HepG2 (cell line): Measurements from ENCODE around the gene DGCR2. TPM values are rescaled to one million over a fixed set of nuclear protein-coding genes. Genes with fewer than 3 reads are reported as not detected.

ENCODE experiments used
- PAF1 ChIP-seq: IDR thresholded peaks from 2 replicates; pipeline ENCODE4 v1.6.1; 2016; ENCODE audit warnings: missing genetic modification reagents, missing compliant biosample characterization
- PLRG1 ChIP-seq: fragments of 450-650 bp; conservative IDR thresholded peaks from 2 replicates; pipeline ENCODE4 v1.6.1; 2016
- TCF7 ChIP-seq: sonication (generic); IDR thresholded peaks from 2 replicates; pipeline ENCODE4 v1.6.1; 2016; ENCODE audit warnings: antibody characterized with exemption, low read depth
- U2AF1 ChIP-seq: fragments of 200-400 bp; formaldehyde crosslinking; optimal IDR thresholded peaks from 2 replicates; pipeline ENCODE3; 2017; ENCODE audit warnings: mild to moderate bottlenecking, low read depth, low read length
- ZNF232 ChIP-seq: sonication (generic); formaldehyde crosslinking; IDR thresholded peaks from 2 replicates; pipeline ENCODE4 v1.4.0; 2020; ENCODE audit warnings: missing genetic modification reagents, borderline replicate concordance
- ZNF326 ChIP-seq: sonication (generic); formaldehyde crosslinking; IDR thresholded peaks from 2 replicates; pipeline ENCODE4 v1.4.0; 2020; ENCODE audit warnings: missing genetic modification reagents, borderline replicate concordance
- ZNF75D ChIP-seq: sonication (generic); formaldehyde crosslinking; IDR thresholded peaks from 2 replicates; pipeline ENCODE4 v1.8.1; 2023; ENCODE audit warnings: missing genetic modification reagents, mild to moderate bottlenecking, borderline replicate concordance
- ZSCAN9 ChIP-seq: IDR thresholded peaks from 2 replicates; pipeline ENCODE4 v1.6.1; 2016; ENCODE audit warnings: borderline replicate concordance
- polyA plus RNA-seq, 8 experiments: library from polyadenylated mRNA; depleted of rRNA in 3 of 8; stranded (reverse) in 7 of 8; unstranded in 1 of 8; fragments of >200 nt; fragmentation: Illumina TruSeq in 4 of 8; extraction: Trizol in 4 of 8; gene quantifications; 2 replicates each; pipeline versions ENCODE4 v1.2.1 to v1.2.3, GENCODE V29; 2011 to 2016; ENCODE audit warnings: low read depth in 4 of 8, missing spikeins in 1 of 8, mixed read lengths in 1 of 8; ENCODE audit not compliant: insufficient read depth in 1 of 8
- total RNA-seq, 5 experiments: library from RNA; depleted of rRNA; stranded (reverse); fragments of >200 nt; fragmentation: Illumina TruSeq; extraction: Trizol; gene quantifications; 2 replicates each; pipeline ENCODE4 v1.2.3, GENCODE V29; 2016; ENCODE audit warnings: low read depth in 1 of 5
- TF ChIP-seq, protein P1 (sequence below): sonication (generic); formaldehyde crosslinking; IDR thresholded peaks from 2 replicates; pipeline ENCODE4 v1.5.1; 2020; ENCODE audit warnings: missing genetic modification reagents, mild to moderate bottlenecking, borderline replicate concordance
- TF ChIP-seq, protein P2 (sequence below), 2 experiments: IDR thresholded peaks; 2 replicates each; pipeline ENCODE4 v1.6.1; 2011 to 2012; ENCODE audit warnings: low read length in 2 of 2, borderline replicate concordance in 1 of 2, low read depth in 1 of 2, mild to moderate bottlenecking in 1 of 2, moderate library complexity in 1 of 2
- TF ChIP-seq, protein P3 (sequence below): IDR thresholded peaks from 2 replicates; pipeline ENCODE4 v1.4.0; 2020; ENCODE audit warnings: mild to moderate bottlenecking, missing genetic modification reagents
- TF ChIP-seq, protein P4 (sequence below): sonication (generic); formaldehyde crosslinking; IDR thresholded peaks from 2 replicates; pipeline ENCODE4 v1.4.0; 2020; ENCODE audit warnings: low read depth, missing genetic modification reagents
- TF ChIP-seq, protein P5 (sequence below), 2 experiments: fragments of 450-650 bp in 1 of 2; sonication (generic) in 1 of 2; formaldehyde crosslinking; IDR thresholded peaks; 2 replicates each; pipeline versions ENCODE4 v1.5.0 to v1.8.0; 2020 to 2022; ENCODE audit warnings: mild to moderate bottlenecking in 1 of 2, missing genetic modification reagents in 1 of 2

DGCR2 gene
- total and polyA plus RNA-seq, 2 of the 13 experiments (the other 11 are each of a cell fraction or from before 2014, with no cell fraction given) = 23.1 to 35.3 TPM

DNA sequence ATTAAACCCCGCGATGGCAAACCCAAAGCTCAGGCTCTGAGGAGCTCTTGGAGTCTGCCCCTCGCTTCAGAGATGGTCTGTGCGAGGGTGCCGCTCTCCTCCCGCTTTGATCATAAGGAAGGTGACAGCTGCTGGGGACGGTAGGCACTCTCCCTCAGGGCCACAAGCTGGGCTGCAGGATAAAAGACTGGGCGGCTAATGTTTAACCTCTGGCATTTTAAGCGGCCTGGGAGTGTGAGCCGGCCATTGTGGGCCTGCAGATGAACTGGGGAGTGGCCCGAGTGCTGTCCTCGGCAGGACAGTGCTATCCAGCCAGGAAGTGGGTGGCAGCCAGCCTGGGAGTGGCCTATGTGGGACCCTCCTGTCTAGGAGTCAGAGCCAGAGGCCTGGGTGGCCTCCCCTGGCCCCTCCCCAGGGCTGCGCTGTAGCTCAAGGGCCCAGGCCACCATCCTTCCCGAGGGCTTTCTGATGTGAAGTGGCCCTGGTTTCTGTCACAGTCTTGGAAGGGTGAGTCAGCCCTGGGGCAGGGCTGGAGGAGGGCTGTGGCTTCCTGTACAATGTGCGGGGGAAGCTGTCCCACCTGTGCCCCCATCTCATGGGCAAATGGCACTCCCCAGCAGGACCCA is 127.4 kb downstream of the DGCR2 start (continued):
- TF ChIP-seq PAF1 (no peak), PLRG1 (no peak), ZSCAN9 (CRISPR knock-in tag) (no peak), U2AF1 (no peak), ZNF75D (no peak), ZNF232 (CRISPR knock-in tag) (no peak), ZNF326 (CRISPR knock-in tag) (no peak), TCF7 (peak; percentile 80)
- TF ChIP-seq, protein P1, sequence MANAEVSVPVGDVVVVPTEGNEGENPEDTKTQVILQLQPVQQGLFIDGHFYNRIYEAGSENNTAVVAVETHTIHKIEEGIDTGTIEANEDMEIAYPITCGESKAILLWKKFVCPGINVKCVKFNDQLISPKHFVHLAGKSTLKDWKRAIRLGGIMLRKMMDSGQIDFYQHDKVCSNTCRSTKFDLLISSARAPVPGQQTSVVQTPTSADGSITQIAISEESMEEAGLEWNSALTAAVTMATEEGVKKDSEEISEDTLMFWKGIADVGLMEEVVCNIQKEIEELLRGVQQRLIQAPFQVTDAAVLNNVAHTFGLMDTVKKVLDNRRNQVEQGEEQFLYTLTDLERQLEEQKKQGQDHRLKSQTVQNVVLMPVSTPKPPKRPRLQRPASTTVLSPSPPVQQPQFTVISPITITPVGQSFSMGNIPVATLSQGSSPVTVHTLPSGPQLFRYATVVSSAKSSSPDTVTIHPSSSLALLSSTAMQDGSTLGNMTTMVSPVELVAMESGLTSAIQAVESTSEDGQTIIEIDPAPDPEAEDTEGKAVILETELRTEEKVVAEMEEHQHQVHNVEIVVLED (CRISPR knock-in tag) = no peak
- TF ChIP-seq, protein P2, sequence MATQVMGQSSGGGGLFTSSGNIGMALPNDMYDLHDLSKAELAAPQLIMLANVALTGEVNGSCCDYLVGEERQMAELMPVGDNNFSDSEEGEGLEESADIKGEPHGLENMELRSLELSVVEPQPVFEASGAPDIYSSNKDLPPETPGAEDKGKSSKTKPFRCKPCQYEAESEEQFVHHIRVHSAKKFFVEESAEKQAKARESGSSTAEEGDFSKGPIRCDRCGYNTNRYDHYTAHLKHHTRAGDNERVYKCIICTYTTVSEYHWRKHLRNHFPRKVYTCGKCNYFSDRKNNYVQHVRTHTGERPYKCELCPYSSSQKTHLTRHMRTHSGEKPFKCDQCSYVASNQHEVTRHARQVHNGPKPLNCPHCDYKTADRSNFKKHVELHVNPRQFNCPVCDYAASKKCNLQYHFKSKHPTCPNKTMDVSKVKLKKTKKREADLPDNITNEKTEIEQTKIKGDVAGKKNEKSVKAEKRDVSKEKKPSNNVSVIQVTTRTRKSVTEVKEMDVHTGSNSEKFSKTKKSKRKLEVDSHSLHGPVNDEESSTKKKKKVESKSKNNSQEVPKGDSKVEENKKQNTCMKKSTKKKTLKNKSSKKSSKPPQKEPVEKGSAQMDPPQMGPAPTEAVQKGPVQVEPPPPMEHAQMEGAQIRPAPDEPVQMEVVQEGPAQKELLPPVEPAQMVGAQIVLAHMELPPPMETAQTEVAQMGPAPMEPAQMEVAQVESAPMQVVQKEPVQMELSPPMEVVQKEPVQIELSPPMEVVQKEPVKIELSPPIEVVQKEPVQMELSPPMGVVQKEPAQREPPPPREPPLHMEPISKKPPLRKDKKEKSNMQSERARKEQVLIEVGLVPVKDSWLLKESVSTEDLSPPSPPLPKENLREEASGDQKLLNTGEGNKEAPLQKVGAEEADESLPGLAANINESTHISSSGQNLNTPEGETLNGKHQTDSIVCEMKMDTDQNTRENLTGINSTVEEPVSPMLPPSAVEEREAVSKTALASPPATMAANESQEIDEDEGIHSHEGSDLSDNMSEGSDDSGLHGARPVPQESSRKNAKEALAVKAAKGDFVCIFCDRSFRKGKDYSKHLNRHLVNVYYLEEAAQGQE (IDR thresholded peaks at IDR 0.05; ENCODE audit: borderline replicate concordance in 1 of 2, low read depth in 1 of 2, low read length in 2 of 2) = no peak
- TF ChIP-seq, protein P3, sequence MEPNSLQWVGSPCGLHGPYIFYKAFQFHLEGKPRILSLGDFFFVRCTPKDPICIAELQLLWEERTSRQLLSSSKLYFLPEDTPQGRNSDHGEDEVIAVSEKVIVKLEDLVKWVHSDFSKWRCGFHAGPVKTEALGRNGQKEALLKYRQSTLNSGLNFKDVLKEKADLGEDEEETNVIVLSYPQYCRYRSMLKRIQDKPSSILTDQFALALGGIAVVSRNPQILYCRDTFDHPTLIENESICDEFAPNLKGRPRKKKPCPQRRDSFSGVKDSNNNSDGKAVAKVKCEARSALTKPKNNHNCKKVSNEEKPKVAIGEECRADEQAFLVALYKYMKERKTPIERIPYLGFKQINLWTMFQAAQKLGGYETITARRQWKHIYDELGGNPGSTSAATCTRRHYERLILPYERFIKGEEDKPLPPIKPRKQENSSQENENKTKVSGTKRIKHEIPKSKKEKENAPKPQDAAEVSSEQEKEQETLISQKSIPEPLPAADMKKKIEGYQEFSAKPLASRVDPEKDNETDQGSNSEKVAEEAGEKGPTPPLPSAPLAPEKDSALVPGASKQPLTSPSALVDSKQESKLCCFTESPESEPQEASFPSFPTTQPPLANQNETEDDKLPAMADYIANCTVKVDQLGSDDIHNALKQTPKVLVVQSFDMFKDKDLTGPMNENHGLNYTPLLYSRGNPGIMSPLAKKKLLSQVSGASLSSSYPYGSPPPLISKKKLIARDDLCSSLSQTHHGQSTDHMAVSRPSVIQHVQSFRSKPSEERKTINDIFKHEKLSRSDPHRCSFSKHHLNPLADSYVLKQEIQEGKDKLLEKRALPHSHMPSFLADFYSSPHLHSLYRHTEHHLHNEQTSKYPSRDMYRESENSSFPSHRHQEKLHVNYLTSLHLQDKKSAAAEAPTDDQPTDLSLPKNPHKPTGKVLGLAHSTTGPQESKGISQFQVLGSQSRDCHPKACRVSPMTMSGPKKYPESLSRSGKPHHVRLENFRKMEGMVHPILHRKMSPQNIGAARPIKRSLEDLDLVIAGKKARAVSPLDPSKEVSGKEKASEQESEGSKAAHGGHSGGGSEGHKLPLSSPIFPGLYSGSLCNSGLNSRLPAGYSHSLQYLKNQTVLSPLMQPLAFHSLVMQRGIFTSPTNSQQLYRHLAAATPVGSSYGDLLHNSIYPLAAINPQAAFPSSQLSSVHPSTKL (CRISPR knock-in tag) = 0 out of 2 replicates have a peak, but pooled peaks have one; percentile 17
- TF ChIP-seq, protein P4, sequence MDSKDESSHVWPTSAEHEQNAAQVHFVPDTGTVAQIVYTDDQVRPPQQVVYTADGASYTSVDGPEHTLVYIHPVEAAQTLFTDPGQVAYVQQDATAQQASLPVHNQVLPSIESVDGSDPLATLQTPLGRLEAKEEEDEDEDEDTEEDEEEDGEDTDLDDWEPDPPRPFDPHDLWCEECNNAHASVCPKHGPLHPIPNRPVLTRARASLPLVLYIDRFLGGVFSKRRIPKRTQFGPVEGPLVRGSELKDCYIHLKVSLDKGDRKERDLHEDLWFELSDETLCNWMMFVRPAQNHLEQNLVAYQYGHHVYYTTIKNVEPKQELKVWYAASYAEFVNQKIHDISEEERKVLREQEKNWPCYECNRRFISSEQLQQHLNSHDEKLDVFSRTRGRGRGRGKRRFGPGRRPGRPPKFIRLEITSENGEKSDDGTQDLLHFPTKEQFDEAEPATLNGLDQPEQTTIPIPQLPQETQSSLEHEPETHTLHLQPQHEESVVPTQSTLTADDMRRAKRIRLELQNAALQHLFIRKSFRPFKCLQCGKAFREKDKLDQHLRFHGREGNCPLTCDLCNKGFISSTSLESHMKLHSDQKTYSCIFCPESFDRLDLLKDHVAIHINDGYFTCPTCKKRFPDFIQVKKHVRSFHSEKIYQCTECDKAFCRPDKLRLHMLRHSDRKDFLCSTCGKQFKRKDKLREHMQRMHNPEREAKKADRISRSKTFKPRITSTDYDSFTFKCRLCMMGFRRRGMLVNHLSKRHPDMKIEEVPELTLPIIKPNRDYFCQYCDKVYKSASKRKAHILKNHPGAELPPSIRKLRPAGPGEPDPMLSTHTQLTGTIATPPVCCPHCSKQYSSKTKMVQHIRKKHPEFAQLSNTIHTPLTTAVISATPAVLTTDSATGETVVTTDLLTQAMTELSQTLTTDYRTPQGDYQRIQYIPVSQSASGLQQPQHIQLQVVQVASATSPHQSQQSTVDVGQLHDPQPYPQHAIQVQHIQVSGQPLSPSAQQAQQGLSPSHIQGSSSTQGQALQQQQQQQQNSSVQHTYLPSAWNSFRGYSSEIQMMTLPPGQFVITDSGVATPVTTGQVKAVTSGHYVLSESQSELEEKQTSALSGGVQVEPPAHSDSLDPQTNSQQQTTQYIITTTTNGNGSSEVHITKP (CRISPR knock-in tag) = 0 out of 2 replicates have a peak, but pooled peaks have one; percentile 19
- TF ChIP-seq, protein P5, sequence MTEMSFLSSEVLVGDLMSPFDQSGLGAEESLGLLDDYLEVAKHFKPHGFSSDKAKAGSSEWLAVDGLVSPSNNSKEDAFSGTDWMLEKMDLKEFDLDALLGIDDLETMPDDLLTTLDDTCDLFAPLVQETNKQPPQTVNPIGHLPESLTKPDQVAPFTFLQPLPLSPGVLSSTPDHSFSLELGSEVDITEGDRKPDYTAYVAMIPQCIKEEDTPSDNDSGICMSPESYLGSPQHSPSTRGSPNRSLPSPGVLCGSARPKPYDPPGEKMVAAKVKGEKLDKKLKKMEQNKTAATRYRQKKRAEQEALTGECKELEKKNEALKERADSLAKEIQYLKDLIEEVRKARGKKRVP (CRISPR knock-in tag; IDR thresholded peaks at IDR 0.05) = no peak
